CD4-positive, alpha-beta memory T cell (primary cell): ENCODE results near the gene UNC45B. TPM values are rescaled to one million over a fixed set of nuclear protein-coding genes. Genes with fewer than 3 reads are reported as not detected.

Experiments
- CTCF ChIA-PET: fragments of 350-600 bp; sonication (Branson Sonifier 250); formaldehyde crosslinking; loops from one replicate; lab custom pipeline; 2021; ENCODE audit warnings: inconsistent platforms; ENCODE audit not compliant: partially characterized antibody; lab: Charles Lee
- POLR2A ChIA-PET: fragments of 350-600 bp; sonication (Branson Sonifier 250); formaldehyde crosslinking; loops from one replicate; lab custom pipeline; 2021; ENCODE audit not compliant: partially characterized antibody; lab: Charles Lee
- DNase-seq, 5 donors: peaks; one replicate each; pipeline versions ENCODE4 v3.0.0 to v3.0.0-alpha.2; 2020 to 2022; ENCODE audit warnings: mixed read lengths in 1 of 5
- H3K27ac ChIP-seq: one replicate; pipeline ENCODE4 v1.7.0; 2013; ENCODE audit warnings: low read depth, low read length
- H3K27me3 ChIP-seq: 2 replicates; pipeline ENCODE4 v1.7.0; 2013; ENCODE audit warnings: mild to moderate bottlenecking, low read length, moderate library complexity; ENCODE audit not compliant: insufficient read depth
- H3K36me3 ChIP-seq: 2 replicates; pipeline ENCODE4 v1.7.0; 2013; ENCODE audit warnings: mild to moderate bottlenecking, low read length, moderate library complexity; ENCODE audit not compliant: insufficient read depth
- H3K4me1 ChIP-seq: 2 replicates; pipeline ENCODE4 v1.7.0; 2013; ENCODE audit warnings: mild to moderate bottlenecking, low read length, moderate library complexity; ENCODE audit not compliant: insufficient read depth
- H3K4me3 ChIP-seq, 2 donors: one replicate each; pipeline ENCODE4 v1.7.0; 2013; ENCODE audit warnings: low read length in 2 of 2, mild to moderate bottlenecking in 1 of 2
- H3K9me3 ChIP-seq, 2 donors: one replicate each; pipeline ENCODE4 v1.7.0; 2013; ENCODE audit warnings: low read length in 2 of 2, control low read depth in 1 of 2; ENCODE audit not compliant: control insufficient read depth in 1 of 2
- H3K27ac Mint-ChIP-seq, 7 donors: one replicate each; pipeline ENCODE4 v1.8.0; 2020 to 2021; ENCODE audit warnings: mixed read lengths in 7 of 7, mild to moderate bottlenecking in 6 of 7, inconsistent platforms in 3 of 7, moderate library complexity in 3 of 7
- H3K27me3 Mint-ChIP-seq, 2 donors: one replicate each; pipeline ENCODE4 v1.8.0; 2020 to 2021; ENCODE audit warnings: mixed read lengths in 2 of 2
- H3K36me3 Mint-ChIP-seq, 2 donors: one replicate each; pipeline ENCODE4 v1.8.0; 2020 to 2021; ENCODE audit warnings: mixed read lengths in 2 of 2, inconsistent platforms in 1 of 2, mild to moderate bottlenecking in 1 of 2
- H3K4me1 Mint-ChIP-seq, 4 donors: one replicate each; pipeline ENCODE4 v1.8.0; 2020 to 2021; ENCODE audit warnings: mixed read lengths in 4 of 4, mild to moderate bottlenecking in 1 of 4
- H3K4me3 Mint-ChIP-seq, 8 donors: one replicate each; pipeline ENCODE4 v1.8.0; 2020 to 2021; ENCODE audit warnings: mixed read lengths in 8 of 8, mild to moderate bottlenecking in 7 of 8, moderate library complexity in 6 of 8, inconsistent platforms in 3 of 8
- H3K9me3 Mint-ChIP-seq, 8 donors: one replicate each; pipeline ENCODE4 v1.8.0; 2020 to 2021; ENCODE audit warnings: mixed read lengths in 8 of 8, mild to moderate bottlenecking in 5 of 8, inconsistent platforms in 3 of 8, moderate library complexity in 1 of 8
- intact Hi-C: fragments of 100-400 bp; cut with micrococcal nuclease; formaldehyde crosslinking; loops from one replicate; pipeline ENCODE4 v1.15.1; 2023
- polyA plus RNA-seq, 2 donors: library from polyadenylated mRNA; unstranded; fragments of 300-500 nt; fragmentation: Illumina TruSeq; gene quantifications; one replicate each; pipeline ENCODE4 v1.2.3, GENCODE V29; 2021
- total RNA-seq, 2 experiments: library from RNA; stranded (reverse); gene quantifications; one replicate each; pipeline ENCODE4 v1.2.3, GENCODE V29; 2021

The UNC45B gene
- total and polyA plus RNA-seq, 4 experiments from 2014 or later, result 0.13 to 0.73 (median 0.64) TPM

GRCh38 chr17:35141681-35142466 lies 5.7 kb upstream of the UNC45B start, which contains the start of gene NLE1:
Gene NLE1 (minus strand): TSS chr17:35142303. CDS start chr17:35142275, 28 bp downstream.
- Mint-ChIP-seq H3K27ac (peak within 1 kb of the TSS; percentile 72 to 91 (median 78)), H3K36me3 (peaks cover 0 to 32% of the 10 kb centered on the region in 2 donors), H3K9me3 (no peaks in the 10 kb centered on the region), H3K4me1 (peaks cover 8 to 32% (median 20%) of the 10 kb centered on the region in 4 donors), H3K4me3 (peak within 1 kb of the TSS; percentile 82 to 91 (median 88)), H3K27me3 (no peaks in the 10 kb centered on the region)
- intact Hi-C loops, result loop anchor here (1.0 kb wide), 8 partner anchors 19 to 605 kb away; partner anchors contain the start of gene PEX12
- ChIA-PET CTCF (interaction anchor here (0.7 to 1.9 kb wide), 13 partner anchors 16 to 939 kb away, joined by 3 to 5 read pairs (median 4); no protein-coding TSS in a partner anchor), POLR2A (interaction anchor here (0.6 to 2.2 kb wide), 16 partner anchors 19 to 667 kb away, joined by 3 to 16 read pairs (median 4); partner anchors contain the start of genes LIG3, PEX12, SLFN11 and SLFN12L)
- Histone ChIP-seq H3K36me3 (peaks cover 24% of the 10 kb centered on the region), H3K27ac (peak within 1 kb of the TSS; percentile 77), H3K4me1 (peaks cover 14% of the 10 kb centered on the region), H3K4me3 (peak within 1 kb of the TSS; percentile 80 to 99), H3K9me3 (no peaks in the 10 kb centered on the region), H3K27me3 (no peaks in the 10 kb centered on the region)
- DNase-seq, result peak; percentile 85 to 89 (median 87)

GRCh38 chr17:35142467-35142796 lies 5.2 kb upstream of the UNC45B start:
- Mint-ChIP-seq H3K27ac (peak overlapping the region in 6 of 7 donors; percentile 57 to 91 (median 78)), H3K4me3 (peak overlapping the region; percentile 82 to 91 (median 88)), H3K36me3 (peaks cover 0 to 27% of the 10 kb centered on the region in 2 donors), H3K9me3 (no peaks in the 10 kb centered on the region), H3K4me1 (peaks cover 8 to 32% (median 20%) of the 10 kb centered on the region in 4 donors), H3K27me3 (no peaks in the 10 kb centered on the region)
- ChIA-PET CTCF (interaction anchor here (1.0 to 1.9 kb wide), 5 partner anchors 16 to 444 kb away, joined by 3 to 10 read pairs (median 4); no protein-coding TSS in a partner anchor), POLR2A (interaction anchor here (0.9 to 2.2 kb wide), 7 partner anchors 72 to 605 kb away, joined by 3 to 9 read pairs (median 4); partner anchors contain the start of genes LIG3, SLFN11 and SLFN12L)
- no peak for DNase-seq
- Histone ChIP-seq H3K27me3 (no peaks in the 10 kb centered on the region), H3K4me3 (peak overlapping the region in 1 of 2 donors; percentile 99), H3K4me1 (peaks cover 14% of the 10 kb centered on the region), H3K9me3 (no peaks in the 10 kb centered on the region), H3K36me3 (peaks cover 19% of the 10 kb centered on the region), H3K27ac (peak overlapping the region; percentile 77)
- intact Hi-C loops, result loop anchor here (1.0 kb wide), 8 partner anchors 19 to 605 kb away; partner anchors contain the start of gene PEX12

- Mint-ChIP-seq H3K27ac (no peak overlapping the region), H3K36me3 (peaks cover 0 to 6% of the 10 kb centered on the region in 2 donors), H3K27me3 (no peaks in the 10 kb centered on the region), H3K9me3 (peaks cover 0 to 2% (median 0%) of the 10 kb centered on the region in 8 donors), H3K4me3 (no peak overlapping the region), H3K4me1 (peaks cover 8 to 32% (median 20%) of the 10 kb centered on the region in 4 donors)
- Histone ChIP-seq H3K27me3 (no peaks in the 10 kb centered on the region), H3K36me3 (no peaks in the 10 kb centered on the region), H3K27ac (no peak overlapping the region), H3K4me1 (peaks cover 14% of the 10 kb centered on the region), H3K4me3 (no peak overlapping the region), H3K9me3 (no peaks in the 10 kb centered on the region)
- ChIA-PET POLR2A (no interaction called here), CTCF (interaction anchor here (1.2 to 2.4 kb wide), 2 partner anchors 167 to 433 kb away, joined by 3 to 7 read pairs; partner anchors contain the start of gene PEX12)
- intact Hi-C loops, result no loop called here
- DNase-seq, result no peak
Measured at GRCh38 chr17:35144840-35145239, 2.8 kb upstream of the UNC45B start.

GRCh38 chr17:35146214-35146833 lies 1.3 kb upstream of the UNC45B start:
- no peaks in the 10 kb centered on the region for H3K27me3 Mint-ChIP-seq
- H3K27ac ChIP-seq, result no peak overlapping the region
- peak overlapping the region in 1 of 8 donors; percentile 35 for H3K4me3 Mint-ChIP-seq
- POLR2A ChIA-PET, result interaction anchor here (2.1 kb wide), 1 partner anchor 14 kb away, joined by 12 read pairs; no protein-coding TSS in a partner anchor
- H3K4me3 ChIP-seq, result no peak overlapping the region
- H3K4me1 Mint-ChIP-seq, result peaks cover 6 to 20% (median 13%) of the 10 kb centered on the region in 4 donors
- CTCF ChIA-PET, result no interaction called here
- no peaks in the 10 kb centered on the region for H3K9me3 ChIP-seq
- H3K4me1 ChIP-seq, result peaks cover 4% of the 10 kb centered on the region
- DNase-seq, result no peak
- no peaks in the 10 kb centered on the region for H3K36me3 ChIP-seq
- no peaks in the 10 kb centered on the region for H3K27me3 ChIP-seq
- H3K27ac Mint-ChIP-seq, result no peak overlapping the region
- peaks cover 0 to 4% (median 0%) of the 10 kb centered on the region in 8 donors for H3K9me3 Mint-ChIP-seq
- intact Hi-C loops, result no loop called here
- H3K36me3 Mint-ChIP-seq, result peaks cover 0 to 4% of the 10 kb centered on the region in 2 donors

- POLR2A ChIA-PET, result interaction anchor here (2.1 kb wide), 1 partner anchor 13 kb away, joined by 12 read pairs; no protein-coding TSS in a partner anchor
- Histone ChIP-seq H3K4me3 (no peak overlapping the region), H3K27ac (no peak overlapping the region), H3K9me3 (no peaks in the 10 kb centered on the region), H3K27me3 (no peaks in the 10 kb centered on the region), H3K4me1 (no peaks in the 10 kb centered on the region), H3K36me3 (no peaks in the 10 kb centered on the region)
- Mint-ChIP-seq H3K36me3 (no peaks in the 10 kb centered on the region), H3K27ac (no peak overlapping the region), H3K4me1 (peaks cover 0 to 8% (median 5%) of the 10 kb centered on the region in 4 donors), H3K4me3 (no peak overlapping the region), H3K9me3 (peaks cover 0 to 4% (median 0%) of the 10 kb centered on the region in 8 donors), H3K27me3 (no peaks in the 10 kb centered on the region)
- intact Hi-C loops, result no loop called here
- CTCF ChIA-PET, result interaction anchor here (1.1 kb wide), 1 partner anchor 616 kb away, joined by 3 read pairs; no protein-coding TSS in a partner anchor
- no peak for DNase-seq
Measured at GRCh38 chr17:35148144-35148543, 527 bp downstream of the UNC45B start.

GRCh38 chr17:35149941-35150340 lies 2.3 kb downstream of the UNC45B start:
- Histone ChIP-seq H3K36me3 (no peaks in the 10 kb centered on the region), H3K9me3 (no peaks in the 10 kb centered on the region), H3K27me3 (no peaks in the 10 kb centered on the region), H3K4me3 (no peak overlapping the region), H3K4me1 (no peaks in the 10 kb centered on the region), H3K27ac (no peak overlapping the region)
- Mint-ChIP-seq H3K27ac (peak overlapping the region in 1 of 7 donors; percentile 43), H3K27me3 (no peaks in the 10 kb centered on the region), H3K36me3 (no peaks in the 10 kb centered on the region), H3K9me3 (peaks cover 0 to 4% (median 0%) of the 10 kb centered on the region in 8 donors), H3K4me3 (no peak overlapping the region), H3K4me1 (no peaks in the 10 kb centered on the region)
- no peak for DNase-seq
- intact Hi-C loops, result no loop called here
- ChIA-PET POLR2A (interaction anchor here (2.0 kb wide), 1 partner anchor 11 kb away, joined by 6 read pairs; no protein-coding TSS in a partner anchor), CTCF (interaction anchor here (0.9 to 1.1 kb wide), 2 partner anchors 60 to 464 kb away, joined by 3 read pairs; no protein-coding TSS in a partner anchor)
